ENCODE measurements around the gene NRCAM.

Gene NRCAM

DNA sequence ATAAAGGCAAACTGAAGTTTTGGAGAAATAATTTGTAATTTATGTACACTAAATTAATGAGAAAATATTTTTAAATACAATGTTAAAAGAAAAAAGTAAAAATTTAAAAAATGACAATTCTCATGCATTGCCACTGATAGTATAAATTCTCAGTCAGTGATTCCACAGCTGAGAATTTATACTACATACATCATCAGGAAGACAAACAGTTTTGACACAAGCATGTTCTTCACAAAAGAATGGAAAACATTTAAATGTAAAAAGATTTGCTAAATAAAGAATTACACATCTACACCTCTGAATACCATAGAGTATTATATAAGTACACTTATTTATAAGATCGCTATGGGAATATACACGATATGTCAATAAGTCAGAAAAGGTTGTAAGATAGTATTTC lies 225.0 kb downstream of the NRCAM start:
- no peak for FAIRE-seq

DNA sequence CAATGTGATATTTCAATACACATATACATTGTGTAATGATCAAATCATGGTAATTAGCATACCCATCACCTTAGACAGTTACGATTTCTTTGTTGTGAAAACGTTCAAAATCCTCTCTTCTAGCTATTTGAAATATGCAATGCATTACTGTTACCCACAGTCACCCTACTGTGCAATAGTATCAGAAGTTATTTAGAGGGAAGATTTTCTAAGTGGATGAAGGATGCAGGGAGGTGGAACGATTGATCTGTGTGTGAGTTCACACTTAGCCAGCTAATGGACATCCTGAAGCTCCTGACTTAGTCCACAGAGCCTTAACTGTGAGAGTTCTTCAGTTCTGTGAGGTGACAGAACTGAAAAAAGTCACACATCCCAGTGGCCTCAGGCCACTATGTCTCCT lies 228.9 kb downstream of the NRCAM start:
- DNase-seq (ENCODE audit: insufficient read length, low spot score) = no peak
- FAIRE-seq = no peak
- TF ChIP-seq, protein P1, sequence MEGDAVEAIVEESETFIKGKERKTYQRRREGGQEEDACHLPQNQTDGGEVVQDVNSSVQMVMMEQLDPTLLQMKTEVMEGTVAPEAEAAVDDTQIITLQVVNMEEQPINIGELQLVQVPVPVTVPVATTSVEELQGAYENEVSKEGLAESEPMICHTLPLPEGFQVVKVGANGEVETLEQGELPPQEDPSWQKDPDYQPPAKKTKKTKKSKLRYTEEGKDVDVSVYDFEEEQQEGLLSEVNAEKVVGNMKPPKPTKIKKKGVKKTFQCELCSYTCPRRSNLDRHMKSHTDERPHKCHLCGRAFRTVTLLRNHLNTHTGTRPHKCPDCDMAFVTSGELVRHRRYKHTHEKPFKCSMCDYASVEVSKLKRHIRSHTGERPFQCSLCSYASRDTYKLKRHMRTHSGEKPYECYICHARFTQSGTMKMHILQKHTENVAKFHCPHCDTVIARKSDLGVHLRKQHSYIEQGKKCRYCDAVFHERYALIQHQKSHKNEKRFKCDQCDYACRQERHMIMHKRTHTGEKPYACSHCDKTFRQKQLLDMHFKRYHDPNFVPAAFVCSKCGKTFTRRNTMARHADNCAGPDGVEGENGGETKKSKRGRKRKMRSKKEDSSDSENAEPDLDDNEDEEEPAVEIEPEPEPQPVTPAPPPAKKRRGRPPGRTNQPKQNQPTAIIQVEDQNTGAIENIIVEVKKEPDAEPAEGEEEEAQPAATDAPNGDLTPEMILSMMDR (IDR thresholded peaks at IDR 0.05; ENCODE audit: insufficient read depth, missing control alignments) = no peak

More for the DNA sequence above, 225.0 kb downstream of the NRCAM start:
- no peak for DNase-seq (ENCODE audit: insufficient read length, low spot score)
- TF ChIP-seq, protein P1 (IDR thresholded peaks at IDR 0.05; ENCODE audit: insufficient read depth, missing control alignments) = no peak

DNA sequence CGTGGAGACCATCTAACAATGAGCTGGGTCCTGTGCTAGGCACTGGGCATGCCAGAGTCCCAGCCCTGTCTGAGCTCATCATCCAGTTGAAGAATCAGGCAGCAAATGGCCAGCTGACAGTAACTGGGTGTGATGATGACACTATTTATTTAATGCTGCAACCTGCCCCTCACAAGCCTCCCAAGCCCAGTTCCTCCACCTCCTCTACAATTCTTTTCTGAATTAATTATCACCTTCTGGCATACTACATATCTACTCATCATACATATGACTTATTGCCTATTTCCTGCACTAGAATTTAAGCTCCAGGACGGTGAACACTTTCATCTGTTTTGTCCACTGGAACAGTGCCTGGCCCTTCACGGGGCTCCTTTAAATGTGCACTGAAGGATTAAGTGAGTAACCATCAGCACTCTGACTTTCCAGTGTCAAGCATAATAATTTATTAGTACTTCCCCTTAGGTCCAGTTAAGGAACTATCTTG lies 229.4 kb downstream of the NRCAM start:
- TF ChIP-seq, protein P1 (IDR thresholded peaks at IDR 0.05; ENCODE audit: insufficient read depth, missing control alignments) = no peak
- FAIRE-seq (no peak), DNase-seq (ENCODE audit: insufficient read length, low spot score) (no peak)

DNA sequence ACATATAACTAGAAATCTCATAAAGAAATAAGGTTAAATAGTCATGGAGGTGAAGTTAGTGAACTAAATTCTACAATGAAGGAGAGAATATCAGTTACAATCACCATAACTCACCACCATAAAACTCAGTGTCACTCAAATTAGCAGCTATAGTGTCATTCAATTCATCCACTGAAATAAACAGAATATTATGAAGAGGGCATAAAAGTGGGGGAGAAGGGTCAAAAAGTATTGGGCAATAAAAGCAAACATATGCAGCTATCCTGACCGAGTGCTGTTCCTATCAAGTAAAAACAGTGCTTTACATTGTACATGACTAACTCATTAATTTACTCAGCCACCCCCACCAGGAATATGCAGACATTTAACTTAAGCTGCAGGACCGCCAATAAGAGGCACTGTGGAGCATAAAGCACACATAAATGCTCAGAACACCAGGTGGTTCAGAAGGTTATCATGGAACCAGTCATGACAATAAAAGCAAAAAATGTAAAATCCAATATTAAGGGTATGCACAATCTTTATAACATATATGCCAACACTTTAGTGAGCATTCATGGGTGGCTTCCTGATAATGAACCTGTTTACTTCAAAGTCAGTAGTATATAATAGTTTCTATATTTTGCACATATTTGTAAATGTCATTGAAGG lies 230.6 kb downstream of the NRCAM start:
- DNase-seq (ENCODE audit: insufficient read length, low spot score) (no peak), FAIRE-seq (no peak)
- TF ChIP-seq, protein P1 (IDR thresholded peaks at IDR 0.05; ENCODE audit: insufficient read depth, missing control alignments) = no peak

DNA sequence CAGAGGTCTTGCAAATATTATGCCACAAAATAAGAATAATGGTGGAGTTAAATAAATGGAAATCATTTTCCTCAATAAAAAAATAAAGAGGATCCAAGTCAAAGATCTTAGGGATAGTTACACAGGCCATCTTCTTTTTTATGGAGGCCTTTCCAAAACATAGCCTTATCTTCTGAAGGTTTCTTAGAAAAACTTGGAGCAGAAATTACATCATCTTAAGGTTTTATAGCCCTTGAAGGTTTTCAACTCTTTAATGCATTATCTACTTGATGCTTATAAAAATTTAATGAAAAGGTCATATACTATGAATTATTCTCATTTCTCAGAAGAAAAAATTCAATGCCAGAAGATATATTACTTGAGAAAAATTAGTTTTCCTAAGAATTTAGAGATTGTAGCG lies 231.8 kb downstream of the NRCAM start:
- TF ChIP-seq, protein P1 (IDR thresholded peaks at IDR 0.05; ENCODE audit: insufficient read depth, missing control alignments) = no peak
- FAIRE-seq (no peak), DNase-seq (ENCODE audit: insufficient read length, low spot score) (no peak)

DNA sequence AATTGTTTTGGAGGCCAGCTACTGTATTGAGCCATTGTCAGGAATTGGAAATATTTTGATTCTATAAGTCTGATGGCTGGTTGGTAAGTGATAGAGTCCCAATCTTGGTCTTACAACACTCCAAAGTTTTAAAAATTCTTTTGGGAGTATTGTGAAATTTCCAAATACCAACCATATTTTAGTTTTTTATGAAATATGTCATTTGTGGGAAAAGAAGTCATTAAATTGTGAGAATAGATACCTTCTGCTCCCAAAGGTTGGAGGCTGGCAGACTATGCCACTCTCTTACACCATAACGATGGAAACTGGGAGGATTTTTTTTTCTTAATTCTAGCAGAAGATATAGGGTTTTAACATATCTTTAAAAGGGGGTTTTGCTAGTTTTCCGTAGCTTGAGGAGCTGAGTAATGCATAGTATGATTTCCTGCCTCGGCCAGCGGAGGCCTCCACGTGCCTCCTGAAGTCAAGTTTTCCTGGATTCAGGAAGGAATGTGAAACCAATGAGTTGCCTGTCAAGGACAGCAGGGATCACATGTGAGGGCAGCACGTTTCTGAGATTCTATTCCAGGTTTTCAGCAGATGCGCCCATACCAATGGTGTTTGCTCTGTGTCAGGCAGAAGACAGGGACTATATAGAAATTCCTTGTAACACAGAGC lies 233.9 kb downstream of the NRCAM start:
- no peak for FAIRE-seq
- no peak for DNase-seq (ENCODE audit: insufficient read length, low spot score)
- TF ChIP-seq, protein P1 (IDR thresholded peaks at IDR 0.05; ENCODE audit: insufficient read depth, missing control alignments) = no peak

Data from D721Med (cell line).